RWPE1 (cell line): ENCODE measurements around the gene MDK.

Source experiments
- CTCF ChIA-PET: fragments of 350-600 bp; sonication (Branson Sonifier 250); formaldehyde crosslinking; extraction: SDS; loops from one replicate; lab custom pipeline; 2021; lab: Yijun Ruan, JAX
- POLR2A ChIA-PET: fragments of 400-600 bp; formaldehyde crosslinking; extraction: SDS; loops from one replicate; lab custom pipeline; 2020; ENCODE audit warnings: antibody characterized with exemption; ENCODE audit not compliant: low non-redundant PET; lab: Yijun Ruan, JAX
- DNase-seq: peaks from one replicate; pipeline ENCODE4 v3.0.0; 2012; ENCODE audit warnings: low spot score
- H3K27ac ChIP-seq: fragments of 450-650 bp; 2 replicates; pipeline ENCODE4 v1.5.1; 2017
- TF ChIP-seq, protein P1 (sequence below): fragments of 450-650 bp; conservative IDR thresholded peaks from 2 replicates; pipeline ENCODE4 v1.5.1; 2017; ENCODE audit warnings: low read depth, mild to moderate bottlenecking

Gene MDK

DNA sequence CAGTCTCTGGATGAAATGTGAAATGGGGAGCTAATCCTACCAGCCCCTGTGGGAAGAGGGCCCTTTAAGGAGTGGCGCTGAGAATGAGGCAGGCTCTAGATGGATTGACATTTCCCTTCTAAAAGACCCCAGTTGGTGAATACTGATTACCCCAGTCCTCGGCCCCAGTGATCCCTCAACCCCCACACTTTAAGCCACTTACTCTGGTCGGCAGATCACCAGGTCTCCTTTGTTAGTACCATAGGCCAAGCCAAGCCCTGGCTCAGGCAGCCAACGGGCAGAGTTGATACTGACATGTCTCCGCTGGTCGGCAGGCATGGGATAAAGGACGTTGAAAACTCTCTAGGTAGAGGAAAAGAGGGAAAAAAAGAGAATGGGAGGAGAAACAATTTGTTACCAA lies 36.2 kb downstream of the MDK start:
- DNase-seq, result no peak
- TF ChIP-seq, protein P1, sequence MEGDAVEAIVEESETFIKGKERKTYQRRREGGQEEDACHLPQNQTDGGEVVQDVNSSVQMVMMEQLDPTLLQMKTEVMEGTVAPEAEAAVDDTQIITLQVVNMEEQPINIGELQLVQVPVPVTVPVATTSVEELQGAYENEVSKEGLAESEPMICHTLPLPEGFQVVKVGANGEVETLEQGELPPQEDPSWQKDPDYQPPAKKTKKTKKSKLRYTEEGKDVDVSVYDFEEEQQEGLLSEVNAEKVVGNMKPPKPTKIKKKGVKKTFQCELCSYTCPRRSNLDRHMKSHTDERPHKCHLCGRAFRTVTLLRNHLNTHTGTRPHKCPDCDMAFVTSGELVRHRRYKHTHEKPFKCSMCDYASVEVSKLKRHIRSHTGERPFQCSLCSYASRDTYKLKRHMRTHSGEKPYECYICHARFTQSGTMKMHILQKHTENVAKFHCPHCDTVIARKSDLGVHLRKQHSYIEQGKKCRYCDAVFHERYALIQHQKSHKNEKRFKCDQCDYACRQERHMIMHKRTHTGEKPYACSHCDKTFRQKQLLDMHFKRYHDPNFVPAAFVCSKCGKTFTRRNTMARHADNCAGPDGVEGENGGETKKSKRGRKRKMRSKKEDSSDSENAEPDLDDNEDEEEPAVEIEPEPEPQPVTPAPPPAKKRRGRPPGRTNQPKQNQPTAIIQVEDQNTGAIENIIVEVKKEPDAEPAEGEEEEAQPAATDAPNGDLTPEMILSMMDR, result no peak
- POLR2A ChIA-PET, result no interaction called here
- no peak overlapping the region for H3K27ac ChIP-seq
- CTCF ChIA-PET, result interaction anchor here (0.6 to 0.7 kb wide), 2 partner anchors 14 to 29 kb away, joined by 3 read pairs; no protein-coding TSS in a partner anchor

DNA sequence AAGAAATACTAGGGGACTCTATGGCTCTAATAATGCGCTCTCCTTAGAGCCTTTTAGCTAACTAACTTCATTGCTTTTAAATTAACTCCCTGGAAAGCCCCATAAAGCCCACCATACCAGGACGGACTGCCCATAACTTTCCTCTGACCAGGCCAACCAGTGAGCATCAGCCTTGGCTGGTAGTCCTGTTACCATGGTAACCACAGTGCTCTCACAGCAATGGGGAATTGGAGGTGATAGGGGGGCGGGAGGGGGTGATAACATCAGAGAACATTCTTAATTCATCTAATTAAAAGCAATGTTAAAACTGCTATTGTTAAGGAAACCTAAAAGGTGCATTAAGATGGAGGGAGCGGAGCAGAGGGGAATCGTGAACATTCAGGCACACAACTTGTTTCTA lies 37.3 kb downstream of the MDK start:
- ChIA-PET POLR2A (no interaction called here), CTCF (no interaction called here)
- DNase-seq, result no peak
- no peak overlapping the region for H3K27ac ChIP-seq
- TF ChIP-seq, protein P1, result no peak

DNA sequence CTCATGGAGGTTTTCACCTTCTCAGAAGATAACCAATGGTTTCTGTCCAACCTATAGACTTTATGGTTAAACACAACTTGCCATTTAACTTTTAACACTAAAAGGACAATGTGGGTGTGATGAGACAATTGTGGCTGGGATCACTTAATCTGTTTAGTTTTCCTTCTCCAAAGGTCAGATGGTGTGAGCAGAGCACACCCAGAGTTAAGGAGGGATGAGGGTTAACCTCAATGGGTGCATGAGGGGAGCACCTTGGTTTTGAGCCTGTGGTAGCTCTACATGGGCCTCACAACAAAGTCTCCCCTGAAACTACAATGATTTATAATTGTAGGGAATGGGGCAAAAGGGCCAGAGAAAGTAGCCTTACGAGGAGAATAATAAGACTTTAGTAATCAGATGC lies 39.0 kb downstream of the MDK start:
- H3K27ac ChIP-seq, result no peak overlapping the region
- ChIA-PET POLR2A (no interaction called here), CTCF (no interaction called here)
- DNase-seq, result no peak
- TF ChIP-seq, protein P1, result no peak

DNA sequence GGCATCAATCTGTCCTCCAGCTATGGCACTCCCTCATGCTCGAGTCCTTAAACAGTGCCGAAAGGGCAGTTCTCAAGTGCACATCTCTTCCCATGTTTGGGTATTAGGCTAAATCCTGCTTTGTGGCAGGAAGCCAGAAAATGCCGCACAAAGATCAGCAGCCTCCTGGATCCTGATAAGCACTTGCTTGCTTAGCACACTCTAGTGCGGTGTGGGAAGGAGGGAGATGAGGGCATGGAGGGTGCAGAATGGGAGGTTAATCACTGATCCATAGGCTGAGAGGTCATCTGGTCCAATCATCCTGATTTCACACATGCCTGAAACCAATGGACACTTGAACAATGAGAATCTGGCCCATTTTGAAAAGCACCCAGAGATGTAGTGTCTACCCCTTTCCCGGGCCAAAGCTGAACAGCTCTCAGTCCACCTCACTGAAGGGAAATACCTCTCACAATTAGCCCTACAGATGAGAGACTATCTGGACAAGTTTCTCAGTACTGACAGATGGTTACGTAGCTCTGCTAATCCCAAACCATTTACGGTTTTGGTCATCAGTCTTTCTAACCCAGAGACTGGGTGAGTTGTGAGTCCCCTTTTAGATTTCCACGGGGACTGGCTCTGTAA lies 39.9 kb downstream of the MDK start:
- TF ChIP-seq, protein P1, result no peak
- POLR2A ChIA-PET, result no interaction called here
- DNase-seq, result no peak
- CTCF ChIA-PET, result interaction anchor here (0.6 to 0.7 kb wide), 3 partner anchors 70 to 137 kb away, joined by 3 to 5 read pairs (median 4); no protein-coding TSS in a partner anchor
- H3K27ac ChIP-seq, result no peak overlapping the region

DNA sequence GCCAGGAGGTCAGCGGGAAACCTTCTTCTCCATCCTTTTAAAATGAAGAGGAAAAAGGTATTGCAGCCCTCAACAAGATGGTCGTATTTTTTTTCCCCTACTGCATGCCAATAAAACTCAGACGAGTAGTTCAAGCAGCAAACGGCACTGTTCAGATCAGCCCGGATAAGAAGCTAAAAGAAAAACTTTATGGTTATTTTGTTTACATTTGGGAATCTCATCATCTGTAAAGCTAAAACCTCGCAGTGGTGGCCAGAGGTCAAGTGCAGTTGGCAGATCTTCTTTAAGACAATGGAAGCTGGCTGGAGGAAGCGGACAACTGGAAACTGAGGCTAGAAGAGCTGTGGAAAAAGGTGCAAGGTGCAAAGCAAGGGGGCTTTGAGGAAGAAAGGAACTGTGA lies 41.1 kb downstream of the MDK start:
- CTCF ChIA-PET, result interaction anchor here (1.0 kb wide), 1 partner anchor 30 kb away, joined by 3 read pairs; no protein-coding TSS in a partner anchor

DNA sequence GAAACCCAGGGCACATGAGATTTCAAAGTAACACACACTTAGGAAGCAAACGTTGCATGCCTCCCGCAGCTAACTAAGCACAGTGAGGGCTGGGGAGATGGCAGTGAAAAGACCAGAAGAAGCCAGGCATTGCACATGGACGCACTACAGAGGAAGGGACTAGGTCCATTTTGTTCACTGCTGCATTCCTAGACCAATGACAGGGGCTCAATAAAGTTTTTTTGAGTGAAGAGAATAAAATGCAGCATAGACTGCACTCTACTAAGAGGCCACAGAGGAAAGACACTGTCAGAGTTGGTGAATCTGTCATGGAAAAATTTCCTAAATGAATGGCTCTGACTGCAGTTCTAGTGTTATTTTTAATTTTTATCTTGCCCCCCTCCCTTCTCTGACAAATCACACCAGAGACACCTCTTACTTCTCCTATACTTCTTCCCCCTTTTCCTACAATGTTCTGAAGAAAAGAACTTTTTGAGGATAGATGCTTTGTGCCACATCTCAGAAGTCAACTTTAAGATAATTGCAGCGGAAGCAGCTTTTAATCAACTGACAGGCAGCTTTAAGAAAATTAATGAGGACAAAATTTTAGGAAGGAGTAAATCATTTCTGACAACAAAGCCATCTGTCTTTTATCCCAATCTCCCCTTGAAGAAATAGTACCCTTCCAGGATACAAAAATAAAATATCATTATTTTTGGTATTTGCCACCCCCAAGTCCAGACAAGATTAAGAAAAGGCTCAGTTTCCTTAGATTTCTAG lies 44.9 kb downstream of the MDK start:
- CTCF ChIA-PET, result no interaction called here
- TF ChIP-seq, protein P1, result no peak
- DNase-seq, result no peak
- POLR2A ChIA-PET, result no interaction called here
- no peak overlapping the region for H3K27ac ChIP-seq

More for the DNA sequence above, 41.1 kb downstream of the MDK start:
- no peak for DNase-seq
- H3K27ac ChIP-seq, result no peak overlapping the region
- TF ChIP-seq, protein P1, result no peak
- POLR2A ChIA-PET, result interaction anchor here (0.5 kb wide), 1 partner anchor 91 kb away, joined by 4 read pairs; no protein-coding TSS in a partner anchor
